HepG2 (cell line): ENCODE results near the gene PTGR3. TPM values are rescaled to one million over a fixed set of nuclear protein-coding genes. Genes with fewer than 3 reads are reported as not detected.
A peak's percentile ranks its signal among the peaks of the same experiment; 100 is the strongest.

Source experiments
- BCL6 ChIP-seq: IDR thresholded peaks from 2 replicates; pipeline ENCODE4 v1.6.1; 2016; ENCODE audit warnings: missing genetic modification reagents, missing compliant biosample characterization
- CC2D1A ChIP-seq: sonication (generic); formaldehyde crosslinking; IDR thresholded peaks from 2 replicates; pipeline ENCODE4 v1.8.1; 2023; ENCODE audit warnings: mild to moderate bottlenecking, missing genetic modification reagents
- GLMP ChIP-seq: sonication (generic); formaldehyde crosslinking; IDR thresholded peaks from 2 replicates; pipeline ENCODE4 v1.9.0; 2021; ENCODE audit warnings: missing genetic modification reagents, mild to moderate bottlenecking, borderline replicate concordance
- NFKB2 ChIP-seq: sonication (generic); formaldehyde crosslinking; IDR thresholded peaks from 2 replicates; pipeline ENCODE4 v1.4.0; 2020; ENCODE audit warnings: missing genetic modification reagents, borderline replicate concordance
- NR2C2 ChIP-seq: sonication (generic); formaldehyde crosslinking; IDR thresholded peaks from 2 replicates; pipeline ENCODE4 v1.4.0; 2020; ENCODE audit warnings: missing genetic modification reagents, mild to moderate bottlenecking, moderate library complexity, borderline replicate concordance
- RAD51 ChIP-seq: fragments of 450-650 bp; IDR thresholded peaks from 2 replicates; pipeline ENCODE4 v1.6.1; 2016; ENCODE audit warnings: borderline replicate concordance
- RARG ChIP-seq: sonication (generic); formaldehyde crosslinking; IDR thresholded peaks from 2 replicates; pipeline ENCODE4 v1.4.0; 2020; ENCODE audit warnings: low read depth, mild to moderate bottlenecking, missing genetic modification reagents
- SRSF1 ChIP-seq: fragments of 200-400 bp; formaldehyde crosslinking; optimal IDR thresholded peaks from 2 replicates; pipeline ENCODE3; 2017; ENCODE audit warnings: mild to moderate bottlenecking, low read depth, low read length, moderate library complexity
- STAT5B ChIP-seq: sonication (generic); formaldehyde crosslinking; IDR thresholded peaks from 2 replicates; pipeline ENCODE4 v1.4.0; 2020; ENCODE audit warnings: missing genetic modification reagents
- TAF1 ChIP-seq: sonication (generic); formaldehyde crosslinking; IDR thresholded peaks from 2 replicates; pipeline ENCODE4 v1.4.0; 2020; ENCODE audit warnings: missing genetic modification reagents
- ZNF678 ChIP-seq: sonication (generic); formaldehyde crosslinking; IDR thresholded peaks from 2 replicates; pipeline ENCODE4 v1.4.0; 2020; ENCODE audit warnings: mild to moderate bottlenecking, missing genetic modification reagents
- ZXDC ChIP-seq: sonication (generic); formaldehyde crosslinking; IDR thresholded peaks from 2 replicates; pipeline ENCODE4 v1.5.0; 2020; ENCODE audit warnings: mild to moderate bottlenecking, missing genetic modification reagents
- polyA plus RNA-seq, 8 experiments: library from polyadenylated mRNA; depleted of rRNA in 3 of 8; stranded (reverse) in 7 of 8; unstranded in 1 of 8; fragments of >200 nt; fragmentation: Illumina TruSeq in 4 of 8; extraction: Trizol in 4 of 8; gene quantifications; 2 replicates each; pipeline versions ENCODE4 v1.2.1 to v1.2.3, GENCODE V29; 2011 to 2016; ENCODE audit warnings: low read depth in 4 of 8, missing spikeins in 1 of 8, mixed read lengths in 1 of 8; ENCODE audit not compliant: insufficient read depth in 1 of 8
- total RNA-seq, 5 experiments: library from RNA; depleted of rRNA; stranded (reverse); fragments of >200 nt; fragmentation: Illumina TruSeq; extraction: Trizol; gene quantifications; 2 replicates each; pipeline ENCODE4 v1.2.3, GENCODE V29; 2016; ENCODE audit warnings: low read depth in 1 of 5

Gene PTGR3
- total and polyA plus RNA-seq, 2 of the 13 experiments (the other 11 are each of a cell fraction or from before 2014, with no cell fraction given): 11.5 to 25.3 TPM

GRCh38 chr18:75207310-75208154 is 1.4 kb downstream of the PTGR3 start (continued):
- TF ChIP-seq BCL6 (peak; percentile 19; the same call in 1 of the 2 replicates), SRSF1 (no peak), STAT5B (0 out of 2 replicates have a peak, but pooled peaks have one; percentile 10), ZXDC (CRISPR knock-in tag) (no peak), GLMP (CRISPR knock-in tag) (no peak), RAD51 (no peak), CC2D1A (CRISPR knock-in tag) (no peak), RARG (no peak), ZNF678 (CRISPR knock-in tag) (no peak), NFKB2 (CRISPR knock-in tag) (no peak), TAF1 (CRISPR knock-in tag) (no peak; the same call in 1 of the 2 replicates), NR2C2 (CRISPR knock-in tag) (0 out of 2 replicates have a peak, but pooled peaks have one; percentile 2)
